GDM1 (cell line): Measurements from ENCODE around the gene IDUA.
A peak's percentile ranks its signal among the peaks of the same experiment; 100 is the strongest.
"Not testable (repeated sequence)": the region's sequence is repeated elsewhere in the genome, so short reads cannot be mapped to it uniquely, and the experiment has no call there.

Experiments
- DNase-seq: peaks from one replicate; lab custom pipeline; 2025; lab: John Stamatoyannopoulos, UW

The IDUA gene

GRCh38 chr4:967113-968104 is 19.4 kb upstream of the IDUA start:
- no peak for DNase-seq

GRCh38 chr4:968221-968620 is 18.6 kb upstream of the IDUA start:
- no peak for DNase-seq

GRCh38 chr4:968621-969394 is 18.0 kb upstream of the IDUA start:
- DNase-seq, result no peak

- no peak for DNase-seq
Observed at GRCh38 chr4:970046-970745, 16.6 kb upstream of the IDUA start.

GRCh38 chr4:970854-971520 is 15.9 kb upstream of the IDUA start:
- DNase-seq, result no peak

- no peak for DNase-seq
Observed at GRCh38 chr4:971666-972500, 15.0 kb upstream of the IDUA start.

GRCh38 chr4:972651-973424 is 14.0 kb upstream of the IDUA start:
- no peak for DNase-seq

- peak; percentile 81 for DNase-seq
Observed at GRCh38 chr4:973431-974397, 13.1 kb upstream of the IDUA start, which contains the start of gene DGKQ. TSS of gene DGKQ (minus strand) at chr4:973569. CDS start at chr4:973482, 87 bp downstream.

GRCh38 chr4:974668-975067 is 12.2 kb upstream of the IDUA start:
- no peak for DNase-seq

GRCh38 chr4:976016-976415 is 10.8 kb upstream of the IDUA start:
- DNase-seq, result not testable (repeated sequence)

GRCh38 chr4:978957-979701 is 7.7 kb upstream of the IDUA start:
- DNase-seq, result no peak

- no peak for DNase-seq
Observed at GRCh38 chr4:982291-982690, 4.6 kb upstream of the IDUA start.

- DNase-seq, result no peak
Observed at GRCh38 chr4:982814-983213, 4.0 kb upstream of the IDUA start.

- DNase-seq, result no peak
Observed at GRCh38 chr4:984336-985054, 2.3 kb upstream of the IDUA start.

- DNase-seq, result no peak
Observed at GRCh38 chr4:985123-985830, 1.6 kb upstream of the IDUA start.

GRCh38 chr4:986428-986878 is 391 bp upstream of the IDUA start:
- DNase-seq, result no peak
